Kidney tubule cell (primary cell): ENCODE results near the gene ENTPD8.
"Not testable (repeated sequence)": the region's sequence is repeated elsewhere in the genome, so short reads cannot be mapped to it uniquely, and the experiment has no call there.

Experiments used
- DNase-seq: peaks from one replicate; pipeline ENCODE4 v3.0.0-alpha.2; 2018; ENCODE audit warnings: low spot score

ENTPD8 gene

DNA sequence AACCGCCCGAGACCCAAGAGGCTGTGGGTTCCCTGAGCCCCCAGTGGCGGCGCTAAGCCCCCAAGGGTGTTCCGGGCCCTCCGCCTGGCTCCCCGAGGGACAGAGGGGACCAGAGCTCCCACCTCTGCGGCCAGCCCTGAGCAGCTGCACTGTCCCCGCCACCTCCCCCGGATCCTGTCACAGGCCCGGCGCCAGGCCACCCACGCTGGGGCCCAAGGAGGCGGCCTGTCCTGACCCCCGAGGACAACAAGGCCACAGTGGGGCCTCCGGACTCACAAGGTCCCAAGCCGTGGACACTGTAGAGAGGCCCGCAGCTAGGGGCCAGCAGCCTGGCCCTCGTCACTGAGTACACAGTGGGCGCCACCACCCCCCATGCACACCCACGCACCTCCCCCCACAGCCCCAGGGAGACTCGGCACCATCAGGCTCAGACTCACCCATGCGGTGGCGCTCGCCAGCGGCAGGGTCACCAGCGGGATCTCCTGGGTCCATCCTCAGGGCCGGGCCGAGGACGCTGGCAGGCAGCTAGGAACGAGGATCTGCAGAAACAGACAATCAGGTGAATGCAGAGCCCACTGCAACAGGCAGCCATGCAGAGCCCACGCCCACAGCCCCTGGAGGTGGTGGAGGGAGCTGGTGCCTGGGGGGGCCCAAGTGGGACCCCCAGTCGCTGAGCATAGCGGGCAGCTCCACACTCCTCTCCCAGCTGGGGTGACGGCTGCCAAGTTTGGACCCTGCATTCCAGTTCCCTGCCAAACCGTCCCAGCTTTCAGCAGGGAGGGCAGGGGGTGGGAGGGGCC, 46.1 kb downstream of the ENTPD8 start:
- no peak for DNase-seq

DNA sequence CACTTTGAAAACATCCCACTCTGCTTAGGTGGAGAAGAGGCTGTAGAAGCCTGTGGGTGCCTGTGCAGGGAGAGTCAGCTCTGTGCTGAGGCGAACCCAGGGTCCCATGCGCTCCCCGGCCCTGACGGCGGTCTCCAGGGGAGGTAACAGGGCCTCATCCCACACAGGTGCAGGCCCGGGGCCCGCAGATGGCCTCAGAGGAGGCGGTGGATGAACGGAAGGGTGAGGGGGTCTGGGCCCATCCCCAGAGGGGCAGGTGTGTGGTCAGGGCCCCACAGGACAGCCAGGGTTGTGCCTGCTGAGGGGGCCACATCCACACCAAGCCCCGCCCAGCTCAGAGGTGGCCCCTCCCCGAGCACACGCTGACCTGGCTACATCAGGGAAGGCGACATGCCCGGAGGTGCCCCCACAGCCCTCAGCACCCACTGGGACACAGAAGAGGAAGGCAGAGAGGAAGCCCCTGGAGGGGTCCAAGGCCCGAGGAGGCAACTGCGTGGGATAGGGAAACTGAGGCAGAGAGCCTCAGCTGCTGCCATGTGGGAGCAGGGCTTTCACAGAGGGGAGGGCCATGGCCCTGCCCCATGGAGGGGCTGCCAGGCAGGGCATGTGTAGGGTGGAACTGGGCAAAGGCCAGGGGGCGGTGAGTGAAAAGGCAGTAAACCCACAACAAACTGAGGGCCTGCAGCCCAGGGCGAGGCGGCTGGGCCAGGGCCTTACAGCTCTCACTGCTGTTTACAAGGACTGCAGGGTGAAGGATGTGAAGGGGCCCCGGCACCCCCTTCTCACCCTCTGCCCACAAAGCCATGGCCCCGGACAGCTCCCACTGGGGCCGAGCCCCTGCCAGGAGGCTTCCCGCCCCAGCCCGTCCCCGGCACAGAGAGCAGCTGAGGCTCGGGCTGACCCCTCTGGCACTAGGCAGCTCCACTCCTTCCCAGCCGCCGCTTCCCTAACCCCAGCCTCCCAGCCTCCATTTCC, 47.7 kb downstream of the ENTPD8 start:
- no peak for DNase-seq

DNA sequence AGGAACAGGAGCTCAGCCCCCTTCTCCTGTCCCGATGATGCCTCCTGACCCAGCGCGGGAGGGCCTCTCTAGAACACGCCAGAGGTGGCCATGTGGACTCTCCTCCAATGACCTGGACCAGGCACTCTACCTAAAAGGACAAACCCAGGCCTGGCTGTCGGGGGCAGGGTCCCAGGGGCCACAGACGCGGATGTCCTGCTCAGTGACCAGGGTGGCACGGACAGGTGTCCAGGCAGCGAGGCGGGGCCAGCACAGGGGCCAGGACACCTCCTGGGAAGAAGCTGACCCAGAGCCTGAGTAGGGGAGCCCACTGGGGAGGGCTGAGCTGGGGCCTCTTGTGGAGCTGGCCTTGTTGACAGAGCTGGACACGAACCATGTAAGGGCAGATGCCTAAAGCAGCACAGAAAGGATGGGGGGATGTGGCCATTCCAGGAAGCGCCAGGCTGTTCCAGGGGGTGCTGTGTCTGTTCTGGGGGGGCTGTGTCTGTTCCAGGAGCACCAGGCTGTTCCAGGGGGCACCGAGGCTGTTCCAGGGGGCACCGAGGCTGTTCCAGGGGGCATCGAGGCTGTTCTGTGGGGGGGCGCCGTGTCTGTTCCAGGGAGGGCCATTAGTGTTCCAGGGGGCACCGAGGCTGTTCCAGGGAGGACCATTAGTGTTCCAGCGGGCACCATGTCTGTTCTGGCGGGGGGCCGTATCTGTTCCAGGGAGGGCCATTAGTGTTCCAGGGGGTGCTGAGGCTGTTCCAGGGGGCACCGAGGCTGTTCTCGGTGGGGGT, 48.7 kb downstream of the ENTPD8 start:
- DNase-seq, result no peak

DNA sequence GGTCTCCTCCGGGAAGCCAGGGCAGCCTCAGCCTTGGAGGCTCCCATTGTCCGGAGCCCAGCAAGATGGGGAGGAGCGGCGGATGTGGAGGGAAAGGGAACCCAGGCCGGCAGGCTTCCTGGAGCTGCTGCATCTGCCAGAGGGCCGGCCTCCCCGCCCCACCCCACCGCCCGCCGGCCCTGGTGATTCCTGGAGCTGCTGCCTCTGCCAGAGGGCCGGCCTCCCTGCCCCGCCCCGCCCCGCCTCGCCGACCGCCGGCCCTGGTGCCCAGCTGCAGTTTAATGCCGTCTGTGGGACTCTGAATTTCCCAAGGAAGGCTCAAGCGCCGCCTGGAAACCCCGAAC, 49.8 kb downstream of the ENTPD8 start:
- DNase-seq, result no peak

DNA sequence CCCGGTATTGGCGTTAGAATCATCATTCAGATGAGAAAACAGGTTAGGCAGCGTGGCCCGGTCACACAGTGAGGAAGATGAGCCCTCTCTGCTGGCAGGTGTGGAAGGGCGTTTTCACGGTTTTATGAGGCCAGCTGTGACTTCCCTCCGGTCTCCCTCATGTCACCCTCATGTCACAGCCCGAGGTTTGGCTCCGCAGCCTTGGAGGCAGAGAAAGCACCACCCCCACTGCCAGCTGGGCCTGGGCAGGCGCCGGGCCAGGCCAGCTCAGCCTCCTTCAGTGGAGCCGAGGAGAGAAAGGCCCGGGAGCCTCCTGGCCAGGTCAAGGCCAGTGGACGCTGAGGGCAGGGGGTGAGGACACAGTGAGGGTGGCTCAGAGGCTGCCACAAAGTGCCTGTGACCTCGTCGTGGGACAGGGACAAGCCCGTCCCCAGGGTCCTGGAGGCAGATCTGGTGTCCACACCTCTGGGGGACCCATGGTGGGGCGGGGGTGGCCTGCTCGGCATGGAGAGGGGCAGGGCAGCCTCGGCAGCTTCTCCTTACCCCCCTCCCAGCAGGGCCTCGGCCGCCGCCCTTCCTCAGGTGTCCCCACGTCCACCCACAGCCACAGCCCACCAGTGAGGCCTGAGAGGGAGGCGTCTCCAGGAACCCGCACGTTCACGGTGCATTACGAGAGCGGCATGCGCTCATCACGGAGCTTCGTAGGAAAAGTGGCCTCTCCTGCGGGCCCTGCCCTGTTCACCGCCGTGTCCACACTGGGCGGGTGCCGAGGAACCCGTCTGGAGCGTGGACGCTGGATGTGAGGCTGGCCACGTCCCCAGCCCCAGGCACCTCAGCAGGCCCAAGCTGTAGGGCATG, 50.4 kb downstream of the ENTPD8 start:
- no peak for DNase-seq

DNA sequence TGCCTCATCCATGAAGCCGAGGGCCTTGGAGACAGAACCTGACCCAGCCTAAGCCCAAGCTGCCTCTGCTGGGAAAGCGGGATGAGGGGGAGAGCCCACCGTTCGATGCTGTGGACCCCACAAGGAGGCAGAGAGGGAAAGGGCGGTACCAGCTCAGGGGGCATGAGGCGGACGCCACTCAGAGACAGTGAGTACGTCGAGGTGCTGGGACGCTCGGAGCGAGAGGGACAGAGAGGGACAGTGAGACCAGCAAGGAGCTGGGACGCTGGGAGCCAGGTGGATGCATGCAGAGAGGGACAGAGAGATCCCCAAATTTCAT, 51.8 kb downstream of the ENTPD8 start:
- DNase-seq, result no peak

DNA sequence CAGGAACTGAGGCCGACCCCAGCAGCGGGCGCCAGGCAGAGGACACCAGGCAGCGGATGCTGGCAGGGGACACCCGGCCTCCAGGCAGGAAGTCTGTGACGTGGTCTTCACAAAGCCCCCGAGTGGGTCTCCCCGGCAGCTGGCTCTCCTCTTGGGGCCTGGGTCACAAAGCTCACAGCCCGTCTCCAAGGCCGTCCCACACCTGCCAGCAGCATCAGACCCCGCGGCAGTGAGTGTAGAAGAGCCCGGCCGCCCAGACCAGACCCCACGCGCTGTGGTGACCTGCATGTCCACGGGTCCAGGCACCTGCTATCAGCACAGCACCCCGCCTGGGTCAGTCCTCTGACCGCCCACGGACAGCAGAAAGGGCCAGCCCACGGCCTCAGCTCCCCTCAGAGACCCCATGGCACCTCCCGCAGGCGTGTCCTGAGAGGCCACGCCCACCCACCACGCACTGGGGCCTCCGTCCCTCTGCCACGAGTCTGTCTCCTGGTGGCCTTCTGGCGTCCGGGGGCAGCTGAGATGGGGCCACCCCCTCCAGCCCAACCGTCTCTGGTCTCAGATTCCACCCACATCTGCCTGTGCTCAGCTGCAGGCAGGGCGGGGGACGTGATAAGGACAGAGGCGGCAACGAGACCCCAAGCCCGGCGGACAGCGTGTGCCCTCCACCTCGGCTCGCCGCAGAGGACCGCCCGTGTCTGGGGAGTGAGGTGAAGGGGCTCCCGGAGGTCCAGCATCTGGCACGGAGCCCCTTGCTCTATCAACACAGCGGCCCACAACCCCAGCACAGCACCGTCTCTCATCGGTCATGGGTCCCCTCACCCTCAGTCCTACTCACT, 52.3 kb downstream of the ENTPD8 start:
- no peak for DNase-seq

DNA sequence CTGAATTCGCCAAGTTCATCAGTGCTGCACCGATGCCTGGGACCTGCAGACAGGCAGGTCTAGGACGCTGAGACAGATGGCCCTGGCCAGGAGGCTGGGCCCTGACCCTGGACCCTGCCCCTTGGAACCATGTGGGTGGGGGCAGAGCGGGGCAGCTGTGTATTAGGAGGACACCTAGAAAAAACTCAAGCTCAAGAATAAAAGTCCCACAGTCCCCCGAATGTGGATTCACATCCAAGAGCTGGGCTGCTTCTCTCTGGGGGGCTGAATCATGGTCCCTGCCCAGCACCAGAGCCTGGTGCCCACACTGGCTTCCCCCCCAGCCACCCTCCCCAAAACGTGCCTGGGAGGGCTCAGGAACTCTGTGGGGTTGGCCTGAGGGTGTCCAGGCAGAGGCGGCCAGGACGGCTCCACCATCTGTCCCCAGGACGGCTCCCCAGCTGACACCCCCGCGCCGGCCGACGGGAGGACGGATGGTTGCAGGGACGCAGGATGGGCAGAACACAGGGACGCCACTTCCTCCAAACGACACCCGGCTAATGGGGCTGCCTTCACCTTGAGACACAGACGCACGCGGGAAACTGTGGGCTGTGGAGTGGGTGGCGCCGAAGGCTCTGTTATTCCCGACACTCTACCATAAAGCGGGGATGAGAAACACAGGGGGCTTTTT, 53.1 kb downstream of the ENTPD8 start:
- DNase-seq, result no peak

DNA sequence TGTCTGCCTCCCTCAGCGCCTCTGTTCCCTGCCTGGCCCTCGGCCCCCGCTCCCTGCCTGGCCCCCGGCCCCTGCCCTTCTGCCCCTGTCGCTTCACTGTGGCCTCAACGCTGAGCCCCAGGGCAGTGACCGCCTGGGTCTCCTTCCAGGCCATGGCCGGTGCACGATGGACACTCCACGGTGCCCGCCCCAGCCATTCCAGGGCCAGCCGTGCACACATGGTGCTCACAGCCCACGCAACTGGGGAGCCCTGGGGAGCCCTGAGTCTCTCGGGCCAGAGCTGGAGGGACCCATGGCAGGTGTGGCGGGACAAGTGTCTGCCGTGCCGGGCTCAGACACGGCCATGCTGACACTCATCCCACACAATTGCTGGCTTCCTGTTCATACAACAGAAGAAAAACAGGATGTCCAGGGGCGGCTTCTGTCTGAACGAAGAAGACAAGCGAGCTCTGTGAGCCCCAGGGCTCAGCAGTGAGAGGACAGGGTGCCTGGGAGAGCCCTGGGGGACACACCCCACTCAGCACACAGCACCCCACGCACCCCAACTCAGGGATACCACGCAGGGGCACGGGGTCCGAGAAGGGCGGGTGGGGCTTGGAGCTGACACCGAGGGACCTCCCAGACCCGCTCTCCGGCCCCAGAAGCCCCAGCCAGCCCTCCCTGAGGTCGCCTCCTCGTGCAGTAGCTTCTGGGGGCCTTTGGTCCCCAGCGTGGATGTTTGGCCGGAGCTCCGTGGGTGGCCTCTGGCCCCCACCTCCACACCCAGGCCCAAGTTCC, 53.9 kb downstream of the ENTPD8 start:
- no peak for DNase-seq

DNA sequence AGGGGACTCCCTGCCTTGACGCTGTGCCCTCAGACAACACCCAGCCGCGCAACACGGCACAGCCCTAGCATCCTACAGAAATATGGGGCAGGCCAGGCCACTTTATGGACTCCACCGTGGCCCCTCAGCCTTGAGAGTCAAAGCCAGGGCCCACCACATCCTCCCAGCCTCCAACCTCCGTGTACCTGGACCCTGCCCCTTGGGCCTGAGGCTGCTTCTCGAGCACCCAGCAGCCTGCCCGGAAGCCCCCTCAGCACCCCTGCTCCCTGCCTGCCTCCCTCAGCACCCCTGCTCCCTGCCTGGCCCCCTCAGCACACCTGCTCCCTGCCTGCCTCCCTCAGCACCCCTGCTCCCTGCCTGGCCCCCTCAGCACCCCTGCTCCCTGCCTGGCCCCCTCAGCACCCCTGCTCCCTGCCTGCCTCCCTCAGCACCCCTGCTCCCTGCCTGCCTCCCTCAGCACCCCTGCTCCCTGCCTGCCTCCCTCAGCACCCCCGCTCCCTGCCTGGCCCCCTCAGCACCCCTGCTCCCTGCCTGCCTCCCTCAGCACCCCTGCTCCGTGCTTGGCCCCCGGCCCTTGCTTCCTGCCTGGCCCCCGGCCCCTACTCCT, 54.5 kb downstream of the ENTPD8 start:
- not testable (repeated sequence) for DNase-seq

DNA sequence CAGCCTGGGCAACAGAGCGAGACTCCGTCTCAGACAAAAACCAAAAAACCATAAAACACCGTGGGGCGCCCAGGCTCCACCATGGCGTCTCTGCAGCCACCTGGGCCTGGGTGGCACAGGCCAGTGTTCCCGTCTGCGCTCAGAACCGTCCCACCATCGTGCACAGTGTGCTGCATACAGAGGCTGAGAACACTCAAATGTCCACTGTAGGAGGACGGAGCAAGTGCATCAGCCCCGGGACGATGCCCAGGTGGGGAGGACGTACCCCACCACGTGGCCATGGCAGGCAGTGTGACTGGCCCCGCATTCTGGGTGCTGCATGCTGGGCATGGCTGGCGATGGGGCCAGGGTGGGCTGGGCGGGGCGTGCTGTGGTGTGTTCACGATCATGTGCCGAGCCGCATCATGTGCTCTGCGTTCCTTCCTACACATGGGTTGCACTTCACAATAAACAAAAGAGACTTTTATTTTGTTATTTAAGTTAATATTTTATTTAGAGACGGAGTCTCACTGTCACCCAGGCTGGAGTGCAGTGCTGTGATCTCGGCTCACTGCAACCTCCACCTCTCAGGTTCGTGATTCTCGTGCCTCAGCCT, 56.0 kb downstream of the ENTPD8 start:
- no peak for DNase-seq
